Pancreas (tissue), 10 donors: ENCODE results near the gene SH2D5. TPM values are rescaled to one million over a fixed set of nuclear protein-coding genes. Genes with fewer than 3 reads are reported as not detected.

Source experiments
- ATAC-seq, 4 donors: fragments of 200-7000 bp; cut with Tn5 transposase; one replicate each; pipeline versions ENCODE4 v1.8.0 to v1.9.1; 2020; ENCODE audit warnings: mild to moderate bottlenecking in 4 of 4, moderate library complexity in 4 of 4
- DNase-seq, 6 donors: peaks; one replicate each; pipeline ENCODE4 v3.0.0-alpha.2; 2020
- FAIRE-seq: peaks from 2 replicates; lab custom pipeline; 2012; peaks lifted over from hg19 to GRCh38; lab: Jason Lieb, UNC
- H3K27ac ChIP-seq, 4 donors: fragments of 200-600 bp; sonication (generic); 1 replicate in 3 of 4; 2 replicates in 1 of 4; pipeline versions ENCODE4 v1.5.0 to v1.8.0; 2020
- H3K27me3 ChIP-seq, 4 donors: fragments of 200-600 bp; one replicate each; pipeline ENCODE4 v1.8.0; 2021
- H3K36me3 ChIP-seq, 3 donors: fragments of 200-600 bp; sonication (generic) in 1 of 3; one replicate each; pipeline versions ENCODE4 v1.5.0 to v1.8.0; 2020 to 2021
- H3K4me1 ChIP-seq, 3 donors: fragments of 200-600 bp; one replicate each; pipeline ENCODE4 v1.8.0; 2021
- H3K4me3 ChIP-seq, 4 donors: fragments of 200-600 bp; sonication (generic) in 2 of 4; one replicate each; pipeline versions ENCODE4 v1.5.0 to v1.8.0; 2020 to 2021
- H3K9me3 ChIP-seq, 4 donors: fragments of 200-600 bp; one replicate each; pipeline ENCODE4 v1.8.0; 2021
- CTCF ChIP-seq, 4 donors: fragments of 200-600 bp; sonication (generic) in 3 of 4; IDR thresholded peaks; one replicate each; pipeline versions ENCODE4 v1.5.0 to v1.8.0; 2021; ENCODE audit warnings: antibody characterized with exemption in 4 of 4
- WGBS, 2 donors: extraction: QIAGEN DNeasy Blood & Tissue Kit; methylation state at CpG; one replicate each; pipeline ENCODE4 v1.1.7; 2013; 5-methylcytosine and 5-hydroxymethylcytosine counted together
- intact Hi-C, 3 donors: fragments of 100-400 bp; cut with DNase I; formaldehyde crosslinking; loops; one replicate each; pipeline versions ENCODE4 v1.11.1 to v1.14.2; 2022
- polyA plus RNA-seq, 2 donors: library from polyadenylated mRNA; stranded (reverse); fragments of 200-250 nt; gene quantifications; one replicate each; pipeline ENCODE4 v1.2.3, GENCODE V29; 2013
- total RNA-seq, 6 donors: library from RNA; stranded (reverse); fragmentation: NEBNext Ultra II Directional in 4 of 6; extraction: Animal tissue kit (Norgen Biotek cat#: 25700) in 4 of 6; gene quantifications; one replicate each; pipeline versions ENCODE4 v1.2.1 to v1.2.4, GENCODE V29; 2021 to 2023
- donor health status: healthy with polysubstance abuse.
- donor health status: DM: no; HTN: no; CAD: no; lungs with moderate emphysema.
- donor health status: DM: no; HTN: no; CAD: no.
- donor health status: control.
- donor health status: control.
- donor health status: Bipolar disorder and iron deficiency.
- donor health status: DM: yes; HTN: yes; CAD: no.
- donor health status: DM: no; HTN: no; CAD: no.
- donor health status: DM: no; HTN: no; CAD: no.
- donor health status: DM: yes; HTN: yes; CAD: no.

SH2D5 gene
- total and polyA plus RNA-seq, 8 donors = 0.05 to 0.27 (median 0.09) TPM; not detected in 5

- H3K36me3 ChIP-seq = no peaks in the 10 kb centered on the region
- intact Hi-C loops = no loop called here
- DNase-seq (peak in 1 of 6 donors; percentile 50), FAIRE-seq (no peak), ATAC-seq (no peak)
- 82 to 92% methylated on average over 25 of the region's 25 CpGs for WGBS, 2 donors
- H3K27me3 ChIP-seq = no peaks in the 10 kb centered on the region
- no peak for TF ChIP-seq CTCF (IDR thresholded peaks at IDR 0.05)
- H3K4me3 ChIP-seq = no peak overlapping the region
- no peaks in the 10 kb centered on the region for H3K9me3 ChIP-seq
- H3K27ac ChIP-seq = no peak overlapping the region
- H3K4me1 ChIP-seq = no peaks in the 10 kb centered on the region
Observed at GRCh38 chr1:20726118-20726911, 6.2 kb downstream of the SH2D5 start.

- peak in 1 of 6 donors; percentile 29 for DNase-seq
- Histone ChIP-seq H3K4me3 (no peak overlapping the region), H3K27ac (no peak overlapping the region), H3K4me1 (no peaks in the 10 kb centered on the region), H3K9me3 (no peaks in the 10 kb centered on the region), H3K27me3 (no peaks in the 10 kb centered on the region), H3K36me3 (no peaks in the 10 kb centered on the region)
- 68 to 71% methylated on average over 29 of the region's 29 CpGs for WGBS, 2 donors
- no peak for ATAC-seq
- TF ChIP-seq CTCF (IDR thresholded peaks at IDR 0.05) = no peak
- intact Hi-C loops = no loop called here
- no peak for FAIRE-seq
Observed at GRCh38 chr1:20725189-20726117, 7.0 kb downstream of the SH2D5 start.

GRCh38 chr1:20724364-20725188 lies 7.9 kb downstream of the SH2D5 start:
- ATAC-seq (no peak), FAIRE-seq (no peak), DNase-seq (peak in 1 of 6 donors; percentile 27)
- 84 to 91% methylated on average over 17 of the region's 17 CpGs for WGBS, 2 donors
- Histone ChIP-seq H3K27me3 (no peaks in the 10 kb centered on the region), H3K4me1 (no peaks in the 10 kb centered on the region), H3K27ac (no peak overlapping the region), H3K9me3 (no peaks in the 10 kb centered on the region), H3K36me3 (no peaks in the 10 kb centered on the region), H3K4me3 (no peak overlapping the region)
- intact Hi-C loops = no loop called here
- no peak for TF ChIP-seq CTCF (IDR thresholded peaks at IDR 0.05)

GRCh38 chr1:20723537-20724363 lies 8.8 kb downstream of the SH2D5 start:
- ATAC-seq (no peak), DNase-seq (peak in 1 of 6 donors; percentile 58), FAIRE-seq (no peak)
- no peak for TF ChIP-seq CTCF (IDR thresholded peaks at IDR 0.05)
- intact Hi-C loops = no loop called here
- Histone ChIP-seq H3K27me3 (no peaks in the 10 kb centered on the region), H3K27ac (no peak overlapping the region), H3K9me3 (no peaks in the 10 kb centered on the region), H3K36me3 (no peaks in the 10 kb centered on the region), H3K4me1 (no peaks in the 10 kb centered on the region), H3K4me3 (no peak overlapping the region)
- 85 to 89% methylated on average over 32 to 35 of the region's 35 CpGs for WGBS, 2 donors
